Lower lobe of right lung (tissue), 2 donors: Measurements from ENCODE around the gene ROCK1. TPM values are rescaled to one million over a fixed set of nuclear protein-coding genes. Genes with fewer than 3 reads are reported as not detected.

Experiments used
- ATAC-seq, 2 donors: fragments of 200-7000 bp; cut with Tn5 transposase; one replicate each; pipeline ENCODE4 v1.9.1; 2020 to 2022; ENCODE audit warnings: mild to moderate bottlenecking in 2 of 2, moderate library complexity in 2 of 2
- DNase-seq: peaks from one replicate; pipeline ENCODE4 v3.0.0-alpha.2; 2020
- H3K27ac ChIP-seq: fragments of 200-600 bp; one replicate; pipeline ENCODE4 v1.8.0; 2022
- H3K27me3 ChIP-seq: fragments of 200-600 bp; one replicate; pipeline ENCODE4 v1.8.0; 2022; ENCODE audit warnings: low read depth
- H3K36me3 ChIP-seq: fragments of 200-600 bp; one replicate; pipeline ENCODE4 v1.8.0; 2022; ENCODE audit warnings: mild to moderate bottlenecking
- H3K4me1 ChIP-seq: fragments of 200-600 bp; one replicate; pipeline ENCODE4 v1.8.0; 2022
- H3K4me3 ChIP-seq: fragments of 200-600 bp; one replicate; pipeline ENCODE4 v1.8.0; 2022; ENCODE audit warnings: mild to moderate bottlenecking
- H3K9me3 ChIP-seq: fragments of 200-600 bp; one replicate; pipeline ENCODE4 v1.8.0; 2022
- CTCF ChIP-seq: fragments of 200-600 bp; IDR thresholded peaks from one replicate; pipeline ENCODE4 v1.8.0; 2022; ENCODE audit warnings: antibody characterized with exemption, mild to moderate bottlenecking
- intact Hi-C: fragments of 100-400 bp; cut with DNase I; formaldehyde crosslinking; loops from one replicate; pipeline ENCODE4 v1.11.0; 2022
- total RNA-seq: library from RNA; stranded (reverse); fragmentation: NEBNext Ultra II Directional; extraction: Animal tissue kit (Norgen Biotek cat#: 25700); gene quantifications from one replicate; pipeline ENCODE4 v1.2.1, GENCODE V29; 2021
- donor health status: DM: no; HTN: yes; CAD: no; lungs with severe emphysema.

Gene ROCK1
- total RNA-seq, 1 donor from 2014 or later: 67.0 TPM

DNA sequence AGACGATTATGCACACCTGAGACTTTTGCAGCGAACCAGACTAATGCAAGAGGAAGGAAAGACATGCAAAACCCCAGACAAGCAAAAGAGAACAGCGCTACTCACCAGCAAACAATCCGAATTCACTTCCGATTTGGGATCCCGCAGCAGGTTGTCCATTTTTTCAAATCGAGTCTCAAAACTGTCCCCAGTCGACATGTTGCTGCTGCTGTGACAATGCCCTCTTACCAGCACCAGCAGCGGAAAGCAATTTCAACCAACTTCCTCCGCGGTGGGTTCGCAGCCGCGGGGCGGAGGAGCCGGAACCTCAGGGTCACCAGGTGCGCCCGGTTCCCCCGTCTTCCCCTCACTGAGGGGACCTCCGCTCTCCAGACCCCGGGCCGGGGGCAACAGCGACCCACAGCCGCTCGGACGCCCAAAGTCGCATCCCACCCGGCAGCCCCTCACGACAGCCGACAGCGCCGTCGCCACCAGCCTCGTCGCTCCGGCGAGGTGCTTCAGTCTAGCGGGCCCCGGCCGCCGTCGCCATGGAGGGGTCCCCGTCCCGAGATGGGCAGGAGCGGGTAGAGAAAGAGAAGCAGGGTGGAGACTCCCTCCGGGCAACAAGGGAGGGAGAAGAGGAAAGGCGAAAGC is 784 bp downstream of the ROCK1 start:
- Histone ChIP-seq H3K36me3 (no peaks in the 10 kb centered on the region), H3K9me3 (no peaks in the 10 kb centered on the region), H3K4me1 (peaks cover 38% of the 10 kb centered on the region), H3K27ac (peak overlapping the region; percentile 98), H3K27me3 (no peaks in the 10 kb centered on the region), H3K4me3 (peak overlapping the region; percentile 97)
- intact Hi-C loops: loop anchor here (10.0 kb wide), 1 partner anchor 54 kb away; no protein-coding TSS in a partner anchor
- TF ChIP-seq CTCF: no peak
- DNase-seq: peak; percentile 73
- peak; percentile 41 to 51 for ATAC-seq

GRCh38 chr18:21109936-21110712 is 1.5 kb downstream of the ROCK1 start:
- H3K4me1 ChIP-seq: peaks cover 45% of the 10 kb centered on the region
- no peak for ATAC-seq
- TF ChIP-seq CTCF: no peak
- H3K9me3 ChIP-seq: no peaks in the 10 kb centered on the region
- H3K4me3 ChIP-seq: peak overlapping the region; percentile 97
- H3K27me3 ChIP-seq: no peaks in the 10 kb centered on the region
- intact Hi-C loops: loop anchor here (10.0 kb wide), 1 partner anchor 55 kb away; no protein-coding TSS in a partner anchor
- no peak for DNase-seq
- peak overlapping the region; percentile 98 for H3K27ac ChIP-seq
- H3K36me3 ChIP-seq: no peaks in the 10 kb centered on the region

- no peak for TF ChIP-seq CTCF
- intact Hi-C loops: no loop called here
- Histone ChIP-seq H3K9me3 (no peaks in the 10 kb centered on the region), H3K36me3 (no peaks in the 10 kb centered on the region), H3K27me3 (no peaks in the 10 kb centered on the region), H3K4me1 (peaks cover 62% of the 10 kb centered on the region), H3K4me3 (peak overlapping the region; percentile 9), H3K27ac (no peak overlapping the region)
- ATAC-seq (peak; percentile 52 to 53), DNase-seq (no peak)
These were observed 5.7 kb downstream of the ROCK1 start for GRCh38 chr18:21105936-21106335.

- no peak for DNase-seq
- Histone ChIP-seq H3K4me1 (peaks cover 69% of the 10 kb centered on the region), H3K27me3 (no peaks in the 10 kb centered on the region), H3K4me3 (no peak overlapping the region), H3K9me3 (no peaks in the 10 kb centered on the region), H3K27ac (no peak overlapping the region), H3K36me3 (no peaks in the 10 kb centered on the region)
- no peak for TF ChIP-seq CTCF
- ATAC-seq: no peak
- intact Hi-C loops: no loop called here
These were observed 10.4 kb downstream of the ROCK1 start for GRCh38 chr18:21101172-21101571.

GRCh38 chr18:21100678-21101077 is 10.9 kb downstream of the ROCK1 start:
- no peaks in the 10 kb centered on the region for H3K27me3 ChIP-seq
- H3K36me3 ChIP-seq: no peaks in the 10 kb centered on the region
- TF ChIP-seq CTCF: no peak
- ATAC-seq (peak in 1 of 2 donors; percentile 50), DNase-seq (no peak)
- no peak overlapping the region for H3K4me3 ChIP-seq
- intact Hi-C loops: no loop called here
- no peaks in the 10 kb centered on the region for H3K9me3 ChIP-seq
- peaks cover 64% of the 10 kb centered on the region for H3K4me1 ChIP-seq
- no peak overlapping the region for H3K27ac ChIP-seq
